ENCODE data around the gene ZFYVE1.
"Not testable (repeated sequence)": the region's sequence is repeated elsewhere in the genome, so short reads cannot be mapped to it uniquely, and the experiment has no call there.

ZFYVE1 gene

GRCh38 chr14:72962829-72963312 is 64.0 kb downstream of the ZFYVE1 start:
- no peak for DNase-seq (ENCODE audit: low spot score)
- in situ Hi-C loops (cut with MboI; ENCODE audit: low pct_unique_long_range_greater_than_20kb, low sequenced_read_pairs, unreplicated experiment), result no loop called here
- TF ChIP-seq CTCF (IDR thresholded peaks at IDR 0.05; ENCODE audit: extremely low read depth, insufficient read depth, missing control alignments), result no peak

- DNase-seq (ENCODE audit: low spot score); in situ Hi-C loops (cut with MboI; ENCODE audit: low pct_unique_long_range_greater_than_20kb, low sequenced_read_pairs, unreplicated experiment): not testable (repeated sequence)
These were observed 64.6 kb downstream of the ZFYVE1 start for GRCh38 chr14:72962336-72962754.

- in situ Hi-C loops (cut with MboI; ENCODE audit: low pct_unique_long_range_greater_than_20kb, low sequenced_read_pairs, unreplicated experiment), result no loop called here
- TF ChIP-seq CTCF (IDR thresholded peaks at IDR 0.05; ENCODE audit: extremely low read depth, insufficient read depth, missing control alignments), result no peak
- DNase-seq (ENCODE audit: low spot score), result no peak
These were observed 65.1 kb downstream of the ZFYVE1 start for GRCh38 chr14:72961579-72962335.

- in situ Hi-C loops (cut with MboI; ENCODE audit: low pct_unique_long_range_greater_than_20kb, low sequenced_read_pairs, unreplicated experiment); DNase-seq (ENCODE audit: low spot score): not testable (repeated sequence)
These were observed 65.9 kb downstream of the ZFYVE1 start for GRCh38 chr14:72961016-72961415.

- TF ChIP-seq CTCF (IDR thresholded peaks at IDR 0.05; ENCODE audit: extremely low read depth, insufficient read depth, missing control alignments), result no peak
- DNase-seq (ENCODE audit: low spot score), result no peak
- in situ Hi-C loops (cut with MboI; ENCODE audit: low pct_unique_long_range_greater_than_20kb, low sequenced_read_pairs, unreplicated experiment), result no loop called here
These were observed 68.4 kb downstream of the ZFYVE1 start for GRCh38 chr14:72958548-72958947.

GRCh38 chr14:72957213-72957612 is 69.7 kb downstream of the ZFYVE1 start:
- no peak for TF ChIP-seq CTCF (IDR thresholded peaks at IDR 0.05; ENCODE audit: extremely low read depth, insufficient read depth, missing control alignments)
- no peak for DNase-seq (ENCODE audit: low spot score)
- in situ Hi-C loops (cut with MboI; ENCODE audit: low pct_unique_long_range_greater_than_20kb, low sequenced_read_pairs, unreplicated experiment), result no loop called here

- DNase-seq (ENCODE audit: low spot score); in situ Hi-C loops (cut with MboI; ENCODE audit: low pct_unique_long_range_greater_than_20kb, low sequenced_read_pairs, unreplicated experiment): not testable (repeated sequence)
These were observed 70.2 kb downstream of the ZFYVE1 start for GRCh38 chr14:72956741-72957140.

GRCh38 chr14:72952171-72952570 is 74.7 kb downstream of the ZFYVE1 start:
- in situ Hi-C loops (cut with MboI; ENCODE audit: low pct_unique_long_range_greater_than_20kb, low sequenced_read_pairs, unreplicated experiment), result no loop called here
- no peak for TF ChIP-seq CTCF (IDR thresholded peaks at IDR 0.05; ENCODE audit: extremely low read depth, insufficient read depth, missing control alignments)
- no peak for DNase-seq (ENCODE audit: low spot score)
